NOMO-1 treated with dmso at 0.1 percent for 144 hours (cell line): ENCODE results near the gene KLHL20.
A peak's percentile ranks its signal among the peaks of the same experiment; 100 is the strongest.
"Not testable (repeated sequence)": the region's sequence is repeated elsewhere in the genome, so short reads cannot be mapped to it uniquely, and the experiment has no call there.

Source experiments
- DNase-seq: peaks from one replicate; lab custom pipeline; 2025; ENCODE audit not compliant: unreplicated experiment; lab: John Stamatoyannopoulos, UW

Gene KLHL20

DNA sequence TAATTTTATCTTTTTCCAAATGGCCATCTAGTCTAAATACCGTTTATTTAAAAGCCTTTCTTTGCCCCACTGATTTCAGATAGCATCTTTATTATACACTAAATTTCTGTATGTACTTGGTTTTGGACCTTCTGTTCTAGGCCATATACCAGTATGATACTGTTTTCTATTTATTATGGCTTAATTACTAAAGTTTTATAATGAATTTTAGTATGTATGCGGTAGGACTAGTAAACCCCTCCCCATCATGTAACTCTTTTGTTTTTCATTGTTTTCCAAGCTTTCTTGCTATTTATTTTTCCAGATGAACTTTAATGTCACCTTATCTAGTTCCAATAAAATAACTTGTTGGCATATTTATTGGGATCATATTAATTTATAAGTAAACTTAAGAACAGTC is 29.9 kb downstream of the KLHL20 start:
- no peak for DNase-seq

DNA sequence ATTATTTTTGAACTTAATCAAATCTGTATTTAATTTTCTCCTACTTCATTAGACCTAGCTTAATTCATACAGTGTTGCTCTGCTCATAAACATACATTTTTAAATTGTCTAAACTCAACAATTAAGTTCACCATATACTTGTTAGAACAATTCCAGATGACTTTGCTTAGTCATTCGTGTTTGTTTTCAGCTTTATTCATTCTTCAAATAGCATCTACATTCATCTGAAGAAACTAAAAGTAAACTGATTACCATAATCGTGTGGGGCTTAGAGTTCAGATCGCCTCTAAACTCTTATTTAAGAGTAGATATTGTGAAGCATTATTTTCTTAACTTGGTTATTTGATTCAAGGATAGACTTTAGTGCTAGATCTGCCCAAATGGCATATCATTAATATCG is 34.4 kb downstream of the KLHL20 start:
- no peak for DNase-seq

DNA sequence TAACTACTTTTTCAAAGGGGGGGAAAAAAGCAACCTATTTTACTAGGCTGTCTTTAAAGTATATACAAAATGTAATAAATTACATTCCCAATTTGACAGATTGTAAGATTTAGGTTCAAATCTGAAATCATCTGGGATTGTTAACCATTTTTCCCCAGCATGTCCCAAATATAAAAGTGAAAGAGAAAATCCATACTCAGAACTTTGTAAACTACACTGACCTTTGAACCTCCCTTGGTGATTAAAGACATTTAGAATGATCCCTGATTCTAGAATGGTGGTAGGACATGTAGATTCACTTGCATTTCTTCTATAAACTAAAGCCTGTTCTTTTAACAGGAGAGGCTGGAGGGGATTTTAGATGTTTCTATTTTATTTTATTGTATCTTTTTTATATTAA is 39.0 kb downstream of the KLHL20 start:
- no peak for DNase-seq

DNA sequence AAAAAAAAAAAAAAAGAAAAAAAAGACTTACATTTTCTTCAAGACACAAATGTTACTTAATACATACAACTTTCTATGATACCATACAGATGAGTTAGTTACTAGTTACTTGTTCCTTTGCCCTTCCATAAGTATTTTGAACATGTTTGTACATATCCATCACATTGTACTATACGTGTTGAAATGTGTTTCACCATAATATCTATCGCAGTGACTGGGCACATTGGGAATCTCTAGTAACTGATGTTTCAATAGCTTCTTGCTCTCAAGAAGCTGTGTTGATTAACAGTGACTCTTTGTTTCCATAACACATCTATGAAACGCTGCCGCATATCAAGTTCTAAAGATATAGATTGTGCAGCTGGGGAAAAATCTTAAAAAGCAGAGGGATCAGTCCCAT is 42.9 kb downstream of the KLHL20 start:
- DNase-seq = no peak

DNA sequence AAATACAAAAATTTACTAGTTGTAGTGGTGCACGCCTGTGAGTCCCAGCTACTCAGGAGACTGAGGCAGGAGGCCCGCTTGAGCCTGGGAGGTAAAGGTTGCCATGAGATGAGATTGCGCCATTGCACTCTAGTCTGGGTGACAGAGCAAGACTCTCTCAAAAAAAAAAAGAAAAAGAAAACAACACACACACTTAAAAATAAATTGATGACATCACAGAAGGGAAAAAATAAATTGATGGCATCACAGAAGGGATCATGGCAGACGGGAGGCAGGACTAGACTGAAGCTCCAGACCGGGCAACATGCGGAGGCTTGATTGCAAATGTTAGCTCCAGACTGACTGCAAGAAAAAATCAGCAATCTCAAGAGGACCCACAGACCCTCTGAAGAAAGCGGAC is 43.3 kb downstream of the KLHL20 start:
- no peak for DNase-seq

DNA sequence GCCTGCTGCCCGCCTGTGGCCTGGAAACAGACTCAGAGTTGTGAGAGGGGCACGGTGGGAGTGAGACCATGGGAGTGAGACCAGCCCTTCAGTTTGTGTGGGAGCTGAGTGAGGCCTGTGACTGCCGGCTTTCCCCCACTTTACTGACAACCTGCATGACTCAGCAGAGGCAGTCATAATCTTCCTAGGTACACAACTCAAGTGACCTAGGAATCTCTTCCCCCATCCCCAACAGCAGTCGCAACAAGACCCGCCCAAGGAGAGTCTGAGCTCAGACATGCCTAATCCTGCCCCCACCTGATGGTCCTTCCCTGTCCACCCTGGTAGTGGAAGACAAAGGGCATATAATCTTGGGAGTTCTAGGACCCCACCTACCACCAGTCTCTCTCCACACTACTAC is 44.2 kb downstream of the KLHL20 start:
- DNase-seq = no peak

DNA sequence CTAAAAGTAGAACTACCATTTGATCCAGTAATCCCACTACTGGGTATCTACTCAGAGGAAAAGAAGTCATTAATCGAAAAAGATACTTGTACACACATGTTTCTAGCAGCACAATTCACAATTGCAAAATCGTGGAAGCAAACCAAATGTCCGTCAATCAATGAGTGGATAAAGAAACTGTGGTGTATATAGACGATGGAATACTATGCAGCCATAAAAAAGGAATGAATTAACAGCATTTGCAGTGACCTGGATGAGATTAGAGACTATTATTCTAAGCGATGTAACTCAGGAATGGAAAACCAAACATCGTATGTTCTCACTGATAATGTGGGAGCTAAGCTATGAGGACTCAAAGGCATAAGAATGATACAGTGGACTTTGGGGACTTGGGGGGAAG is 49.5 kb downstream of the KLHL20 start:
- DNase-seq = not testable (repeated sequence)

DNA sequence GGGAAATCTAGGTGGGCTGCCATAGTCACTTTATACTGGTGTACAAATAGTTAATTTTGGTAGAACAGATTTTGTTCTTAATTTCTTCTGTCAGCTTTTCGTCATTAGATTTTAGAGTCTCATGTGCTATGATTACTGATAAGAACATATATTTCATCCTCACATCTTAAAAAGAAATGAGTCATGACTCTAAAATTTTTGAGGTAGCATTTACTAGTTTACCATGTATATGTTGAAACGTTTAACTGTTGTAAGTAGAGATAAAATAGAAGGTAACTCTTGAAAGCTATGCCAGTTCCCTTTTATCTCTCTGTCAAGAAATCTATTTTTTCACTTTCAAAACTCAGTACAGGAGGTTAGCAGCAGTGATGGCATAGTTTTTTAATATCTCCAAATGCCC is 53.4 kb downstream of the KLHL20 start:
- no peak for DNase-seq

DNA sequence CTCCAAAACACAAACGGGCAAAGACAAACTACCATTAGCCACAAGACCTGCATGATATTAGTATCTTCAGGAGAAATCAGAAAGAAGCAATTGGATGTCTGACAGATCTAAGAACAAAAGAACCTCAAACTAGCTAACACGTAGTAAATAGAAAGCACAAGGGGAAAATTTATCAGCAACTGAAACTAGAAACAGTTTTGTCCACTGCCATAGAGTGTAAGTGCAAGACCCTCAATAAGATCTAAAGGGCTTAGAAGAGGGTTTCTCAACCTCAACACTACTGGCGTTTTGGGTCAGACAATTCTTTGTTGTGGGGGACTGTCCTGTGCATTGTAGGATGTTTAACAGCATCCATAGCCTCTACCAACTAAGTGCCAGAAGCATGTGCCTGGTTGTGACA is 54.0 kb downstream of the KLHL20 start:
- DNase-seq = no peak

DNA sequence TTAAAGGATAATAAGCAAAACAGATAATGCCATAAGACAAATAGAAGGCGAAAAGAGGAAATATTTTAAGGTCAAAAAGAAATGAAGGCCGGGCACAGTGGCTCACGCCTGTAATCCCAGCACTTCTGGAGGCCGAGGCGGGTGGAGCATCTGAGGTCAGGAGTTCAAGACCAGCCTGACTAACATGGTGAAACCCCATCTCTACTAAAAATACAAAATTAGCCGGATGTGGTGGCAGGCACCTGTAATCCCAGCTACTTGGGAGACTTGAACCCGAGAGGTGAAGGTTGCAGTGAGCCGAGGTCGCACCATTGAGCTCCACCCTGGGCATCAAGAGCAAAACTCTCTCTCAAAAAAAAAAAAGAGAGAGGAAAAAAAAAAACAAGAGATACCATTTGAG is 55.5 kb downstream of the KLHL20 start:
- not testable (repeated sequence) for DNase-seq

DNA sequence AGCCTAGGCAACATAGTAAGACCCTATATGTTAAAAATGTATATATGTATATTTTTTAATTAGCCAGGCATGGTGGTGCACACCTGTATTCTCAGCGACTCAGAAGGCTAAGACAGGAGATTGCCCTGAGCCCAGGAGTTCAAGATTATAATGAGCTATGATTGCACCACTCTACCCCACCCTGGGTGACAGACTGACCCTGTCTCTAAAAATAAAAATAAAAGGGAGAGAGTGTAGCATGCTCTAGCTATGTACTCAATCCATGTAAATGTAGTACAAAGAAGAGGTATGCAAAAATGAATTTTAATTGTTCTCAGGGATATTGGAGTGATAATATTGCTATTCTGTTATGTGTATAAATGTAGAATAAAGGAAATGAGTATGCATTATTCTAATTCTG is 56.8 kb downstream of the KLHL20 start:
- DNase-seq = no peak

DNA sequence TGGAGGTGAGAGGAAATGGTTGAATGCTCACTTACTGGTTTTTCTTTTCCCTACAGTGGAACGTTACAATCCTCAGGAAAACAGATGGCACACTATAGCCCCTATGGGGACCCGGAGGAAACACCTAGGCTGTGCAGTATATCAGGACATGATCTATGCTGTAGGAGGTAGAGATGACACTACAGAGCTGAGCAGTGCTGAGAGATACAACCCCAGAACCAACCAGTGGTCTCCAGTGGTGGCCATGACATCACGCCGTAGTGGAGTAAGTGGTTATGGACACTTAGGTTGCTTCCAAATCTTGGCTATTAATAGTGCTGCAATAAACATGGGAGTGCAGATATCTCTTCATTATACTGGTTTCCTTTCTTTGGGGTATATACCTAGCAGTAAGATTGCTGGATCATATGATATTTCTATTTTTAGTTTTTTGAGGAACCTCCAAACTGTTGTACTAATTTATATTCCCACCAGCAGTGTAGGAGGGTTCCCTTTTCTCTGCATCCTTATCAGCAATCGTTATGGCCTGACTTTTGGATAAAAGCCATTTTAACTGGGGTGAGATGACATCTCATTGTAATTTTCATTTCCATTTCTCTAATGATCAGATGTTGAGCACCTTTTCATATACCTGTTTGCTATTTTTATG is 60.9 kb downstream of the KLHL20 start:
- DNase-seq = no peak

DNA sequence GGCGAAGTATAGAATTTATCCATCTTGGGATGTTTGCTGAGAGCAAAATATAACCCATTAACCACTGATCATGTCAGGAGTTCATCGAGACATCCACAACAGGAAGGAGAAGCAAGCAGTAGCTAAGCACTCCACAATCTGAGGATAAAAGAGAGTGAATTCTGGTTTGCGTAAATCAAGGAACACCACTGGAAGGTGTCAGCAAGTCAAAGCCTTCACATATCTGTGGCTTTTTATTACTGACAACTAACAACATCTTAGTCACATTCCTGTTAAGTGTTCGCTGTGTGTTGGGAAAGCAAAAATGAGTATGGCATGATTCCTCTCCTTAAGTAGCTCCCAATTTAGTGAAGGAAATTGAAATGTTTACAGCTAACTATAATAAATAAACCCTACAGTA is 65.2 kb downstream of the KLHL20 start:
- DNase-seq = no peak

DNA sequence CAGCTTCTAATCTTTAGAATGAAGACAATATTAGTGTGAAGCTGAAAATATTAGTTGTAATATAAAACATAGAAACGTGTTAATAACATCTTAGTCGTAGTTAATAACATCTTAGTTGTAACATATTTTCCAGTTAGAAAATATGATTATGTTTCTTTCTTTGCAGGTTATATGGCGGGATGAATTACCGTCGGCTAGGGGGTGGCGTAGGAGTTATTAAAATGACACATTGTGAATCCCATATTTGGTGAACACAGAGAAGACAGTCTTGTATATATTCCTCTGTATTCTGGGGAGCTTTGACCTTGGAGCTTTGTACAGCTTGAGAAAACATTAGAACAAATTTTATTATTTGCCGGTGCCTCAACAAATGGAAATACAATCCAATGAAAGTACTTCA is 70.2 kb downstream of the KLHL20 start:
- DNase-seq = no peak

DNA sequence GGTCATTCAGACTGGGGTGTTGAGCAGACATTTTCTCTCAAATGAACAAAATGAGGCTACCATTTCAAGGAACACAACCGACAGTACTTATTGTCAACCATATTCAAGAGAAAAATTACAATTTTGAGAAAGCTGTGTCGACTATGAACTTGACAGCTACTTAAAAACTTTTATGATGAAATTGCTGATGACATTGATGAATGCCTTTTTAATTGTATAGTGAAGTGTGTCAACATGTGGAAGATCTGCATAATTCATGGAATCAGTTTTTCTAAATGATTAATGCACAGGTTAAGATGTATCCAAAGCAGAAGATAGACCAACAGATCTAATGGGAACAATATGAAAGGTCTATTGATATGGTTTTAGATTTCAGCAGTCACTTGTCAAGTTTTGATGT is 75.1 kb downstream of the KLHL20 start:
- no peak for DNase-seq

DNA sequence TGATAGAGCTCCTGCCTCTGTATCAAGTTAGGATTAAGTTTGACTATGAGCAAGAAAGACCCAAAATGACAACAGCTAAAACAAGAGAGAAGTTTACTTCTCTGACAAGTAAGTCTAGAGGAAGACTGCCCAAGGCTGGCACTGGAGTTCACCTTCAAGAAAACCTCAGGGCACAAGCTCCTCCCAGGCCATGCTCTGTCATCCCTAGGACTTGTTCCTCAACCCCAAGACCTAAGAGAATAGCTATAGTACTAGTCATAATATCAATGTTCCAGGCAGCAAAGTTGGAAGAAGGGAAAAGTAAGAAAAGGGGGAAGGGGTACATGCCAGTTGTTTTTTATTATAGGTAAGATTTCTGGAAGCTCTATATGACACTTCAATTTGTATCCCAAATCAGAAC is 83.3 kb downstream of the KLHL20 start:
- no peak for DNase-seq

DNA sequence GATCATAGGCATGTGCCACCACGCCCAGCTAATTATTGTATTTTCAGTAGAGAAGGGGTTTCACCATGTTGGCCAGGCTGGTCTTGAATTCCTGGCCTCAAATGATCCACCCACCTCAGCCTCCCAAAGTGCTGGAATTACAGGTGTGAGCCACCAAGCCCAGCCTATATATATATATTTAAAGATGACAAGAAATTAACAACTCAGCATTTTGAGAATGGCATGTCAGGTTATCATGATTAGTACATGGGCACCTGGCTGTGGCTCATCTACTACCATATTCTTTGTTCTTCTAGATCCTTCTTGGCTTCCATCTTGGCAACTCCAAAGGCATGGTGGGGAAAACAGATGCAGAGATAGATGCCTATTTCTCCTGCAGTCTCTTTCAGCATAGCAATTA is 85.2 kb downstream of the KLHL20 start:
- not testable (repeated sequence) for DNase-seq

DNA sequence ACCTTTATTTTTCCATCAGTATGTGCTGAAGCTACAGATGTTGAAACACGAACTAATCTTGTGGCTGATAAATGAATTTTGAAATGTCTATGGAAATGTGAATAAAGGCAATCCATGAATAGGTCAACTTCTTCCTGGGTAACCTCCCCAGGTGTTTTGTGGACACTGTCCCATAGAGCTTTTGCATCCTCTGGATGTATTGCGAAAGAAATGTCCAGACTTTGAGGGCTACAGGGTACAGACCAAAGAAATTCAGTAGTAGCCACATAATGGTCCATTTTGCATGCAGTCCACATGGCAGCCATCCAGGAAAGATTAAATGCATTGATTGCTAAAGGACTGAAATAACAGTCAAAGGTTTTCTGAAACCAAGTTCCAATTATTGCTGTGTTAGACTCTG is 88.2 kb downstream of the KLHL20 start:
- no peak for DNase-seq

DNA sequence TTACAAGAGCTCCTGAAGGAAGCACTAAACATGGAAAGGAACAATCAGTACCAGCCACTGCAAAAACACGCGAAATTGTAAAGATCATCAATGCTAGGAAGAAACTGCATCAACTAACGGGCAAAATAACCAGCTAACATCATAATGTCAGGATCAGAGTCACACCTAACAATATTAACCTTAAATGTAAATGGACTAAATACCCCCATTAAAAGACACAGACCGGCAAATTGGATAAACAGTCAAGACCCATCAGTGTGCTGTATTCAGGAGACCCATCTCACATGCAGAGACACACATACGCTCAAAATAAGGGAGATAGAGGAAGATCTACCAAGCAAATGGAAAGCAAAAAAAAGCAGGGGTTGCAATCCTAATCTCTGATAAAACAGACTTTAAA is 98.9 kb downstream of the KLHL20 start:
- DNase-seq = not testable (repeated sequence)

DNA sequence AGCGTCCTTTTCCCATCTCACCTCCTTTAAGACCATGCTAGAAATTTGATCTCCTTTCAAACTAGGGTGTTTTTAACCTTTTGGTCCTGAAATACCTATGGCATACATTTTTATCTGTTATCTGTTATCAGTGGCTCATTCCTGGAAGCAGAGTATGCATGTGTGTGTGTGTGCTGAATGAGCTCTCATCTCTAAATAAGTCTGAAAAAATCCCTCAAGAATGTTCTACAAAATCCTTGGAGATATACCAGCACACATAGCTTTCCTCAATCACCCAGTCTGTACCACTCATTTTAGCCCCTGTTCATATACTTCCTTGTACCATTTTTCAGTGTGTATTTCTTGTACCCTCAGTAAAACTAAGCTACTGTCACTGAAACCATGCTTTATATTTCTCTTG is 103.7 kb downstream of the KLHL20 start:
- no peak for DNase-seq

DNA sequence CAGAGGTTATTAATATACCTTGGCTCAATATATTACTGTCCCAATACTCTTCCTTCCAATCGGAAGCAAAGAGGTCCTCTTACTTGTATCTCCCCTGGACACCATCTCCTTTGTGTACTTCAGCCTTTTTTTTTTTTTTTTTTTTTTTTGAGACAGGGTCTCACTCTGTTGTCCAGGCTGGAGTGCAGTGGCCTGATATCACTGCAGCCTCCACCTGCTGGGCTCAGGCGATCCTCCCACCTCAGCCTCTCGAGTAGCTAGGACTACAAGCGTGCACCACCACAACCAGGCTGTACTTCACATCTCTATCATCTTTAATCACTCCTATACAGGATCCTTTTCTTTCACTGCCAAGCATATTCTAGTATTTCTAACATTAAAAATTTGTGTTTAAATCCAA is 106.9 kb downstream of the KLHL20 start:
- DNase-seq = no peak

DNA sequence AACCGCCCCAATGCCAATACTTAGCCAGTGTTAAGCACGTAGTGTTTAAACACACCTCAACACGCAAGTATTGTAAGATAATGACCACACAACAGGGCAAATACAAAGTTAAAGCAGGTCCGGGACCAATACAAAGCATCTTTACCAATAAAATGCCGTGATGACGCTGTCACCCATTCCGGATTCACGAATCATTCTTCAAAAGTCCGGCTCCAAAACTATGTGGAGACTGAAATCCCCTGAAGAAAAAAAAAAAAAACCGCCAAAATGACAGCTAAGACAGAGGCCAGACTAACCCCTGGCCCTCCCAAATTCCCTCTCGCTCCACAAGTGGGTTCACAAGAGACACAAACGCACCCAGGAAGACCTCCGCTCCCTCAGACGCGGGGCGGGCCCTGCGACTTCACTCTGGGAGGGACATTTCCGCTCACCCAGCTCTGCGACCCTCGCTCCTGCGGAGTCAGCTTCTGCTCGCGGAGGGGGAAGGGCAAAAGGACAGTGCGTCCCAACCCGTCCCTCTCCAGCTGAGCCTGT is 109.1 kb downstream of the KLHL20 start:
- no peak for DNase-seq

DNA sequence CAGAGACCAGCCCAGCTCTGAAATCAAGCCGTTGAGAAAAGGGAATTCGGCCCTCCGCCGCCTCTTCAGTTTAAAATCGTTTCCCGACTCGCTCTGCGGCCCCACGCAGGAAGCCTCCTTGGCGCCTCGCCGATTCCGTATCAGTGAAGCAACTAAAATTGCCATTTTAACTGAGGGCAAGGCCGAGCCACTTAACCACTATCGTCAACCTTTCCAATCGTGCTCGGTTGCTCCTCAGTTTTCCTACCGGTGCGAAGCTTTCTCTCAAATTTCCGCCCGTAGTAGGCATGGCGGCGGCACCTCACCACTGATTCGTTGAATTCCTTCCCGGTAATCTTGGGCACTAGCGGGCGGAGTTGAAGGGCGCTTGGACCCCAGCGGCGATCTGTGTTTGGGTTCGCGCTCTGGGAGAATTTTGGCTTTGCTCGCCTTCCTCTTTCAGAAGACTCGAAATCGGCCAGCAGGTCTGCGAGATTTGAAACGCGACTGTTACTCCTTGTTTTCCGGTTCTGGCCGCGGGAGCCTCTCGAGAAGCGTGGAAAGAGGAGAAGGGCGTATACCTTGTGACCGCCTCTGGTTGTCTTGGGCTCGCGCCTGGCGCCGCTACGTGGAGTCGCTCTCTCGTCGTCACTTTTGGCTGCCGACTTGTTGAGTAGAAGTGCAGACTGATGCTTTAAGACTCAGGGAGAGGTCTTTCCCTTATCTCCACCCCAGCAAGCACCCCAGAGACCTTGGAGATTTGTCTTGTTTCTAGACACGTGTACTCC is 109.7 kb downstream of the KLHL20 start, which contains the start of the genes CENPL and DARS2:
CENPL (minus strand) TSS at position 569 of the 767 bp plus-strand sequence. CDS start 13,584 bp downstream, outside the sequence.
DARS2 (plus strand) TSS at position 359 of the 767 bp plus-strand sequence. CDS start 557 bp downstream, outside the sequence.
- DNase-seq = peak; percentile 95
